Osteoblast (primary cell): Measurements from ENCODE around the gene NRAP. TPM values are rescaled to one million over a fixed set of nuclear protein-coding genes. Genes with fewer than 3 reads are reported as not detected.

Source experiments
- DNase-seq: peaks from one replicate; pipeline ENCODE4 v3.0.0; 2011; ENCODE audit warnings: low spot score, mixed read lengths; ENCODE audit not compliant: insufficient read length; ENCODE audit errors: missing footprints
- H2AFZ ChIP-seq: 2 replicates; pipeline ENCODE4 v1.6.0; 2011; ENCODE audit warnings: mild to moderate bottlenecking, low read length
- H3K27ac ChIP-seq: 2 replicates; pipeline ENCODE4 v1.5.1; 2011; ENCODE audit warnings: mild to moderate bottlenecking, low read depth, low read length, moderate library complexity
- H3K27me3 ChIP-seq: 2 replicates; pipeline ENCODE4 v1.6.0; 2012; ENCODE audit warnings: mild to moderate bottlenecking, control low read depth, inconsistent platforms, low read length, moderate library complexity; ENCODE audit not compliant: insufficient read depth
- H3K36me3 ChIP-seq: 2 replicates; pipeline ENCODE4 v1.5.1; 2011; ENCODE audit warnings: mild to moderate bottlenecking, low read length, control low read depth, moderate library complexity; ENCODE audit not compliant: insufficient read depth
- H3K4me1 ChIP-seq: 2 replicates; pipeline ENCODE4 v1.5.1; 2011; ENCODE audit warnings: mild to moderate bottlenecking, low read length, control low read depth, moderate library complexity; ENCODE audit not compliant: insufficient read depth
- H3K4me2 ChIP-seq: 2 replicates; pipeline ENCODE4 v1.6.0; 2011; ENCODE audit warnings: mild to moderate bottlenecking, low read length; ENCODE audit not compliant: insufficient read depth
- H3K4me3 ChIP-seq: fragments of 200-600 bp; sonication (generic); 3 replicates; pipeline ENCODE4 v1.5.1; 2012; ENCODE audit warnings: mild to moderate bottlenecking, low read length, inconsistent platforms; ENCODE audit not compliant: insufficient read depth
- H3K79me2 ChIP-seq: 2 replicates; pipeline ENCODE4 v1.6.0; 2012; ENCODE audit warnings: mild to moderate bottlenecking, low read length, control low read depth, inconsistent platforms; ENCODE audit not compliant: insufficient read depth
- H3K9me3 ChIP-seq: 2 replicates; pipeline ENCODE4 v1.5.1; 2011; ENCODE audit warnings: low read depth, low read length, control low read depth
- H4K20me1 ChIP-seq: 2 replicates; pipeline ENCODE4 v1.6.0; 2012; ENCODE audit warnings: mild to moderate bottlenecking, low read length, control low read depth; ENCODE audit not compliant: insufficient read depth
- CTCF ChIP-seq: IDR thresholded peaks from 2 replicates; pipeline ENCODE4 v1.5.1; 2011; ENCODE audit warnings: mild to moderate bottlenecking, low read depth, low read length, moderate library complexity; ENCODE audit errors: extremely low read depth
- total RNA-seq: library from RNA; depleted of rRNA; stranded (reverse); fragments of >200 nt; gene quantifications from 2 replicates; pipeline ENCODE4 v1.2.3, GENCODE V29; 2012

NRAP gene
- total RNA-seq, 1 donor, result not detected

GRCh38 chr10:113613977-113614690 is 49.7 kb downstream of the NRAP start:
- no peak for TF ChIP-seq CTCF
- Histone ChIP-seq H3K4me2 (no peak overlapping the region), H3K9me3 (no peaks in the 10 kb centered on the region), H3K4me3 (no peak overlapping the region), H3K27ac (no peak overlapping the region), H4K20me1 (no peaks in the 10 kb centered on the region), H3K27me3 (peaks cover 12% of the 10 kb centered on the region), H3K79me2 (no peaks in the 10 kb centered on the region), H3K36me3 (no peaks in the 10 kb centered on the region), H3K4me1 (no peaks in the 10 kb centered on the region), H2AFZ (no peak overlapping the region)
- DNase-seq, result peak; percentile 30

- TF ChIP-seq CTCF, result no peak
- H4K20me1 ChIP-seq, result no peaks in the 10 kb centered on the region
- no peaks in the 10 kb centered on the region for H3K79me2 ChIP-seq
- H3K4me1 ChIP-seq, result no peaks in the 10 kb centered on the region
- H3K27ac ChIP-seq, result no peak overlapping the region
- H2AFZ ChIP-seq, result no peak overlapping the region
- H3K36me3 ChIP-seq, result no peaks in the 10 kb centered on the region
- H3K4me2 ChIP-seq, result no peak overlapping the region
- DNase-seq, result peak; percentile 8
- peaks cover 12% of the 10 kb centered on the region for H3K27me3 ChIP-seq
- H3K4me3 ChIP-seq, result no peak overlapping the region
- no peaks in the 10 kb centered on the region for H3K9me3 ChIP-seq
Measured at GRCh38 chr10:113613427-113613826, 50.4 kb downstream of the NRAP start.

GRCh38 chr10:113612154-113612553 is 51.7 kb downstream of the NRAP start:
- Histone ChIP-seq H3K27me3 (peaks cover 12% of the 10 kb centered on the region), H3K79me2 (no peaks in the 10 kb centered on the region), H3K4me3 (no peak overlapping the region), H3K27ac (no peak overlapping the region), H4K20me1 (no peaks in the 10 kb centered on the region), H3K9me3 (no peaks in the 10 kb centered on the region), H3K36me3 (no peaks in the 10 kb centered on the region), H3K4me1 (no peaks in the 10 kb centered on the region), H3K4me2 (no peak overlapping the region), H2AFZ (no peak overlapping the region)
- no peak for DNase-seq
- TF ChIP-seq CTCF, result no peak

GRCh38 chr10:113610631-113611601 is 52.9 kb downstream of the NRAP start:
- TF ChIP-seq CTCF, result no peak
- Histone ChIP-seq H3K36me3 (no peaks in the 10 kb centered on the region), H3K4me2 (no peak overlapping the region), H3K4me1 (no peaks in the 10 kb centered on the region), H3K79me2 (no peaks in the 10 kb centered on the region), H3K9me3 (no peaks in the 10 kb centered on the region), H4K20me1 (no peaks in the 10 kb centered on the region), H3K27ac (no peak overlapping the region), H3K4me3 (no peak overlapping the region), H3K27me3 (peaks cover 9% of the 10 kb centered on the region), H2AFZ (no peak overlapping the region)
- peak; percentile 25 for DNase-seq
